WERI-Rb-1 (cell line): ENCODE results near the gene GATB.

Source experiments
- DNase-seq: peaks from one replicate; pipeline ENCODE4 v3.0.0-alpha.2; 2020
- H3K27ac ChIP-seq: fragments of 250-450 bp; sonication (Bioruptor Pico); 2 replicates; pipeline ENCODE4 v1.5.1; 2020; ENCODE audit warnings: mild to moderate bottlenecking, moderate library complexity
- H3K27me3 ChIP-seq: fragments of 250-450 bp; sonication (Bioruptor Pico); 2 replicates; pipeline ENCODE4 v1.5.1; 2021; ENCODE audit warnings: mild to moderate bottlenecking, low read depth, moderate library complexity; ENCODE audit not compliant: insufficient read depth, severe bottlenecking
- H3K36me3 ChIP-seq: fragments of 250-450 bp; sonication (Bioruptor Pico); 2 replicates; pipeline ENCODE4 v1.5.1; 2020; ENCODE audit warnings: mild to moderate bottlenecking, moderate library complexity
- H3K4me3 ChIP-seq: 2 replicates; pipeline ENCODE4 v1.5.1; 2011; ENCODE audit warnings: low read depth, mild to moderate bottlenecking, control low read depth, low read length
- H3K9me3 ChIP-seq: fragments of 250-450 bp; sonication (Bioruptor Pico); 2 replicates; pipeline ENCODE4 v1.5.1; 2021; ENCODE audit warnings: mild to moderate bottlenecking, moderate library complexity; ENCODE audit not compliant: severe bottlenecking
- TF ChIP-seq, protein P1 (sequence below): IDR thresholded peaks from 2 replicates; pipeline ENCODE4 v1.5.1; 2011; ENCODE audit warnings: low read depth, mild to moderate bottlenecking, control low read depth, inconsistent platforms, low read length

The GATB gene

DNA sequence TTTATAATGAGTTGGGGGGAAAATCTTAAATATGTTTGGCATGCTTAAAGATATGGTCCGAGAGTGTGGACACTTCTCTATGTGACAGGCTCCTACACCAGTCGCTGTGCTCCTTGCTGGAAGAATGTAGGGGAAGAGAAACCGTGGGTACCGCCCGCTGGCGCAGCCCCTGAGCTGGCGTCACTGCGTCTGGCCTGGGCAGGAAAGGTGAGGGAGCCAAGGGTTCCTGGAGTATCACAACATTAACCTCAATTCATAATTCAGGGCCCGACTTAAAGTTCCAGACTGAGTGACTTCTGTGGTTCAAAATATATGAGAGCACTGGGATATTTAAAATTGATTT, 95.1 kb downstream of the GATB start:
- no peaks in the 10 kb centered on the region for H3K9me3 ChIP-seq
- no peak overlapping the region for H3K4me3 ChIP-seq
- H3K36me3 ChIP-seq: no peaks in the 10 kb centered on the region
- DNase-seq: no peak
- TF ChIP-seq, protein P1, sequence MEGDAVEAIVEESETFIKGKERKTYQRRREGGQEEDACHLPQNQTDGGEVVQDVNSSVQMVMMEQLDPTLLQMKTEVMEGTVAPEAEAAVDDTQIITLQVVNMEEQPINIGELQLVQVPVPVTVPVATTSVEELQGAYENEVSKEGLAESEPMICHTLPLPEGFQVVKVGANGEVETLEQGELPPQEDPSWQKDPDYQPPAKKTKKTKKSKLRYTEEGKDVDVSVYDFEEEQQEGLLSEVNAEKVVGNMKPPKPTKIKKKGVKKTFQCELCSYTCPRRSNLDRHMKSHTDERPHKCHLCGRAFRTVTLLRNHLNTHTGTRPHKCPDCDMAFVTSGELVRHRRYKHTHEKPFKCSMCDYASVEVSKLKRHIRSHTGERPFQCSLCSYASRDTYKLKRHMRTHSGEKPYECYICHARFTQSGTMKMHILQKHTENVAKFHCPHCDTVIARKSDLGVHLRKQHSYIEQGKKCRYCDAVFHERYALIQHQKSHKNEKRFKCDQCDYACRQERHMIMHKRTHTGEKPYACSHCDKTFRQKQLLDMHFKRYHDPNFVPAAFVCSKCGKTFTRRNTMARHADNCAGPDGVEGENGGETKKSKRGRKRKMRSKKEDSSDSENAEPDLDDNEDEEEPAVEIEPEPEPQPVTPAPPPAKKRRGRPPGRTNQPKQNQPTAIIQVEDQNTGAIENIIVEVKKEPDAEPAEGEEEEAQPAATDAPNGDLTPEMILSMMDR: no peak
- H3K27me3 ChIP-seq: no peaks in the 10 kb centered on the region
- H3K27ac ChIP-seq: no peak overlapping the region

DNA sequence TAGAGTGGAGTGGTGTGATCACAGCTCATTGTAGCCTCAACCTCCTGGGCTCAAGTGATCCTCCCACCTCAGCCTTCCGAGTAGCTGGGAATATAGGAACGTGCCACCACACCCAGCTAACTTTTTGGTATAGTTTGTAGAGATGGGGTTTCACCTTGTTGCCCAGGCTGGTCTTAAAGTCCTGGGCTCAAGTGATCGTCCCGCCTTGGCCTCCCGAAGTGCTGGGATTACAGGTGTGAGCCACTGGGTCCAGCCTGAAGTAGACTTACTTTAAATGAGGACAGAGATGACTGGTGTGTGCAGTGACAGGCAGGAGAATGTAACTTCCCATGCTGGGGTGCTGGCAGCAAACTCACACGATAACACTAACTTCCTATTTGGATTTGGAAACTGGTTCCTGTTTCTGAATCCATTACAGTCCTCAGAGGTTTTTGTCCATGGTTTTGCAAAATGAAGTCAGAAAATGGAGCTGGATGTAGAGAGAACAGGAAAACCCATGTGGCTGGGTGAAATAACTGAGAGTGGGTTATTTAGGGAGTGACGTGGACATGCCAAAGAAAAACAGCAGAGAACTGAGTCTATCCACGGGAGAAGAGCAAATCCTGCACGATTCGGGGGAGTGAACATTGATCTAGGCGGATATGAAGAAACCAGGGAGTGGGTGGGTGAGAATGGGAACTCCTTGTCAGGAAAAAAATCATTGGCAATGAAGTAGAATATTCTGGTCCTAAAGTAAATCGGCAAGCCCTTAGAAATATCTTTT, 95.6 kb downstream of the GATB start:
- H3K27ac ChIP-seq: no peak overlapping the region
- H3K9me3 ChIP-seq: no peaks in the 10 kb centered on the region
- H3K4me3 ChIP-seq: no peak overlapping the region
- DNase-seq: no peak
- no peaks in the 10 kb centered on the region for H3K36me3 ChIP-seq
- TF ChIP-seq, protein P1: no peak
- no peaks in the 10 kb centered on the region for H3K27me3 ChIP-seq

- no peak for DNase-seq
- Histone ChIP-seq H3K9me3 (no peaks in the 10 kb centered on the region), H3K27me3 (no peaks in the 10 kb centered on the region), H3K4me3 (no peak overlapping the region), H3K27ac (no peak overlapping the region), H3K36me3 (no peaks in the 10 kb centered on the region)
- TF ChIP-seq, protein P1: no peak
Observed at GRCh38 chr4:151664289-151664688, 96.5 kb downstream of the GATB start.

DNA sequence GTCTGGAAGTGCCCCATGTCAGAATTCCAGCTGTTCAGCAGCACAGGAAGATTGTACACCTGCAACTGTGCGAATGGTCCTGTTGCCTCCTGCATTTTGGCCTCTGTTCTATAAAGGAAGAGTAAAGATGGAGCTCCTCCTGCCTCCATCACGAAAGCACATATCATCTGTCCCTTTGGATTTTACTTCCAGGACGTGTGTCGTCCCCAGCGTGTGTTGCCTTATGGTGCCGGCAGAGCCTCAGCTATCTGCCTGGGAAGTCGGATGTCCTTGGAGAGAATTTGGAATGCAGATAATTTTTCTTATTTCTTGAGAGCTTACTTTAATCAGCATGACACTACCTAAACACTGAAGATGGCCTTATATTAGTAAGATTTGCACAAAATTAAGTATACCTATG, 97.7 kb downstream of the GATB start:
- Histone ChIP-seq H3K4me3 (no peak overlapping the region), H3K9me3 (no peaks in the 10 kb centered on the region), H3K36me3 (no peaks in the 10 kb centered on the region), H3K27me3 (no peaks in the 10 kb centered on the region), H3K27ac (no peak overlapping the region)
- TF ChIP-seq, protein P1: no peak
- DNase-seq: no peak

GRCh38 chr4:151661873-151662272, 98.9 kb downstream of the GATB start:
- TF ChIP-seq, protein P1: no peak

GRCh38 chr4:151660676-151661075, 100.1 kb downstream of the GATB start:
- no peaks in the 10 kb centered on the region for H3K27me3 ChIP-seq
- no peak for DNase-seq
- H3K36me3 ChIP-seq: no peaks in the 10 kb centered on the region
- H3K9me3 ChIP-seq: no peaks in the 10 kb centered on the region
- no peak overlapping the region for H3K27ac ChIP-seq
- TF ChIP-seq, protein P1: no peak
- no peak overlapping the region for H3K4me3 ChIP-seq

More at GRCh38 chr4:151661873-151662272, 98.9 kb downstream of the GATB start:
- Histone ChIP-seq H3K27me3 (no peaks in the 10 kb centered on the region), H3K9me3 (no peaks in the 10 kb centered on the region), H3K4me3 (no peak overlapping the region), H3K27ac (no peak overlapping the region), H3K36me3 (no peaks in the 10 kb centered on the region)
- no peak for DNase-seq
